GM21423 (cell line): ENCODE measurements around the gene METTL8.
"Not testable (repeated sequence)": the region's sequence is repeated elsewhere in the genome, so short reads cannot be mapped to it uniquely, and the experiment has no call there.

Source experiments
- ATAC-seq: cut with Tn5 transposase; IDR thresholded peaks from one replicate; pipeline ENCODE4 v1.9.1; 2021; ENCODE audit warnings: mild to moderate bottlenecking, moderate library complexity; ENCODE audit not compliant: unreplicated experiment

Gene METTL8

GRCh38 chr2:171402906-171403580 lies 30.7 kb downstream of the METTL8 start:
- no peak for ATAC-seq

- no peak for ATAC-seq
Observed at GRCh38 chr2:171401947-171402346, 31.8 kb downstream of the METTL8 start.

GRCh38 chr2:171400395-171400794 lies 33.4 kb downstream of the METTL8 start:
- no peak for ATAC-seq

GRCh38 chr2:171399292-171399691 lies 34.5 kb downstream of the METTL8 start:
- no peak for ATAC-seq

- ATAC-seq: no peak
Observed at GRCh38 chr2:171394164-171394740, 39.5 kb downstream of the METTL8 start.

GRCh38 chr2:171393487-171393886 lies 40.3 kb downstream of the METTL8 start:
- no peak for ATAC-seq

- no peak for ATAC-seq
Observed at GRCh38 chr2:171391532-171391931, 42.3 kb downstream of the METTL8 start.

- ATAC-seq: no peak
Observed at GRCh38 chr2:171390941-171391516, 42.8 kb downstream of the METTL8 start.

GRCh38 chr2:171389780-171390179 lies 44.0 kb downstream of the METTL8 start:
- no peak for ATAC-seq

GRCh38 chr2:171389325-171389724 lies 44.5 kb downstream of the METTL8 start:
- ATAC-seq: no peak

- no peak for ATAC-seq
Observed at GRCh38 chr2:171387052-171387451, 46.7 kb downstream of the METTL8 start.

GRCh38 chr2:171386627-171387026 lies 47.2 kb downstream of the METTL8 start:
- ATAC-seq: no peak

GRCh38 chr2:171383134-171383533 lies 50.7 kb downstream of the METTL8 start:
- no peak for ATAC-seq

GRCh38 chr2:171382175-171382574 lies 51.6 kb downstream of the METTL8 start:
- not testable (repeated sequence) for ATAC-seq

GRCh38 chr2:171377852-171378251 lies 55.9 kb downstream of the METTL8 start:
- ATAC-seq: not testable (repeated sequence)

- no peak for ATAC-seq
Observed at GRCh38 chr2:171367692-171368091, 66.1 kb downstream of the METTL8 start.

- ATAC-seq: no peak
Observed at GRCh38 chr2:171365778-171366177, 68.0 kb downstream of the METTL8 start.

- ATAC-seq: no peak
Observed at GRCh38 chr2:171365232-171365631, 68.6 kb downstream of the METTL8 start.

- no peak for ATAC-seq
Observed at GRCh38 chr2:171362396-171362795, 71.4 kb downstream of the METTL8 start.

- ATAC-seq: no peak
Observed at GRCh38 chr2:171360905-171361304, 72.9 kb downstream of the METTL8 start.

GRCh38 chr2:171353746-171354145 lies 80.0 kb downstream of the METTL8 start:
- ATAC-seq: not testable (repeated sequence)

- ATAC-seq: no peak
Observed at GRCh38 chr2:171348056-171348455, 85.7 kb downstream of the METTL8 start.
